Esophagus squamous epithelium (tissue), 4 donors: ENCODE data around the gene GFOD2.

ENCODE experiments used
- CTCF ChIP-seq, 6 experiments: fragments of 450-650 bp in 4 of 6; fragments of 200-600 bp in 2 of 6; sonication (generic) in 2 of 6; IDR thresholded peaks; one replicate each; pipeline ENCODE4 v1.5.1; 2016 to 2019; ENCODE audit warnings: antibody characterized with exemption in 6 of 6, mild to moderate bottlenecking in 4 of 6, moderate library complexity in 4 of 6
- POLR2A ChIP-seq, 4 donors: fragments of 450-650 bp; IDR thresholded peaks; one replicate each; pipeline ENCODE4 v1.6.1; 2017; ENCODE audit warnings: antibody characterized with exemption in 4 of 4, mild to moderate bottlenecking in 4 of 4, moderate library complexity in 3 of 4

GRCh38 chr16:67641779-67642708 is 77.1 kb downstream of the GFOD2 start:
- TF ChIP-seq CTCF (IDR thresholded peaks at IDR 0.05) (no peak), POLR2A (IDR thresholded peaks at IDR 0.05) (no peak)
